Thoracic aorta (tissue), 2 donors: ENCODE data around the gene KRT10. TPM values are rescaled to one million over a fixed set of nuclear protein-coding genes. Genes with fewer than 3 reads are reported as not detected.

ENCODE experiments used
- ATAC-seq: fragments of 150-250 bp; one replicate; pipeline ENCODE4 v1.8.0; 2017; ENCODE audit warnings: low read depth; ENCODE audit not compliant: insufficient number of reproducible peaks, low FRiP score
- DNase-seq: peaks from one replicate; pipeline ENCODE4 v3.0.0-alpha.2; 2020; ENCODE audit warnings: low spot score
- H3K27ac ChIP-seq, 2 donors: fragments of 200-600 bp; sonication (generic); 1 replicate in 1 of 2; 2 replicates in 1 of 2; pipeline ENCODE4 v1.5.1; 2016; ENCODE audit warnings: mild to moderate bottlenecking in 2 of 2, moderate library complexity in 2 of 2
- H3K27me3 ChIP-seq: fragments of 200-600 bp; sonication (generic); replicated peaks from 2 replicates; pipeline ENCODE4 v1.6.0; 2016; ENCODE audit warnings: mild to moderate bottlenecking; ENCODE audit not compliant: insufficient read depth
- H3K36me3 ChIP-seq: fragments of 200-600 bp; sonication (generic); one replicate; pipeline ENCODE4 v1.5.1; 2016
- H3K4me1 ChIP-seq, 2 donors: fragments of 200-600 bp; sonication (generic); 1 replicate in 1 of 2; 2 replicates in 1 of 2; pipeline versions ENCODE4 v1.5.1 to v1.6.0; 2016; ENCODE audit warnings: low read depth in 2 of 2, mild to moderate bottlenecking in 1 of 2; ENCODE audit not compliant: control insufficient read depth in 1 of 2
- H3K4me3 ChIP-seq: fragments of 200-600 bp; sonication (generic); 2 replicates; pipeline ENCODE4 v1.5.1; 2016; ENCODE audit warnings: mild to moderate bottlenecking
- H3K9me3 ChIP-seq: fragments of 200-600 bp; sonication (generic); 2 replicates; pipeline ENCODE4 v1.5.1; 2016
- CTCF ChIP-seq: fragments of 200-600 bp; sonication (generic); IDR thresholded peaks from one replicate; pipeline ENCODE4 v1.5.1; 2019; ENCODE audit warnings: antibody characterized with exemption
- total RNA-seq, 2 donors: library from RNA; depleted of rRNA; stranded (reverse); fragments of >200 nt; gene quantifications; one replicate each; pipeline versions ENCODE4 v1.1.0 to v1.2.3, GENCODE V29; 2016

The KRT10 gene
- total RNA-seq, 2 donors from 2014 or later, result 2.3 to 13.5 TPM

- Histone ChIP-seq H3K36me3 (no peaks in the 10 kb centered on the region), H3K27ac (no peak overlapping the region), H3K27me3 (no peaks in the 10 kb centered on the region), H3K4me3 (no peak overlapping the region), H3K4me1 (no peaks in the 10 kb centered on the region), H3K9me3 (no peaks in the 10 kb centered on the region)
- ATAC-seq (no peak), DNase-seq (no peak)
- TF ChIP-seq CTCF, result no peak
These were observed 46.5 kb downstream of the KRT10 start for GRCh38 chr17:40775945-40776344.

- Histone ChIP-seq H3K27me3 (no peaks in the 10 kb centered on the region), H3K9me3 (no peaks in the 10 kb centered on the region), H3K27ac (no peak within 1 kb of the TSS), H3K4me1 (no peaks in the 10 kb centered on the region), H3K4me3 (no peak within 1 kb of the TSS), H3K36me3 (no peaks in the 10 kb centered on the region)
- DNase-seq (no peak), ATAC-seq (no peak)
- TF ChIP-seq CTCF, result no peak
These were observed 50.3 kb downstream of the KRT10 start, which contains the start of gene KRT26 for GRCh38 chr17:40772101-40772500. Gene KRT26, minus strand, starts transcription at chr17:40772201. Its CDS starts 88 bp downstream, at chr17:40772113.

Other genes starting within 250 kb of the KRT10 start
- gene SMARCE1, start 174.8 kb downstream of the KRT10 start, total RNA-seq, result 10 to 100 TPM; 55.9 to 84.3 TPM
- under 1 TPM; 0.63 to 0.81 TPM for gene KRT222, start 157.4 kb downstream of the KRT10 start, total RNA-seq
- gene KRT24, start 118.9 kb downstream of the KRT10 start, total RNA-seq, result not detected
- gene KRT25, start 67.3 kb downstream of the KRT10 start, total RNA-seq, result not detected
- gene KRT26, start 50.4 kb downstream of the KRT10 start, total RNA-seq, result not detected
- not detected for gene KRT27, start 40.1 kb downstream of the KRT10 start, total RNA-seq
- gene KRT28, start 22.7 kb downstream of the KRT10 start, total RNA-seq, result not detected
- not detected for gene KRT12, start 44.6 kb upstream of the KRT10 start, total RNA-seq
- gene KRT20, start 62.6 kb upstream of the KRT10 start, total RNA-seq, result 1 to 10 TPM in 1 of 2 donors, not detected in 1; 1.8 TPM
- under 1 TPM in 1 of 2 donors, not detected in 1; 0.54 TPM for gene KRT23, start 115.0 kb upstream of the KRT10 start, total RNA-seq
- gene KRT39, start 144.3 kb upstream of the KRT10 start, total RNA-seq, result not detected
- not detected for gene KRT40, start 161.7 kb upstream of the KRT10 start, total RNA-seq
- gene KRTAP3-3, start 171.6 kb upstream of the KRT10 start, total RNA-seq, result not detected
- gene KRTAP3-2, start 177.3 kb upstream of the KRT10 start, total RNA-seq, result not detected
- gene KRTAP3-1, start 186.5 kb upstream of the KRT10 start, total RNA-seq, result not detected
- not detected for gene KRTAP1-5, start 204.6 kb upstream of the KRT10 start, total RNA-seq
- not detected for gene KRTAP1-4, start 207.6 kb upstream of the KRT10 start, total RNA-seq
- not detected for gene KRTAP1-3, start 212.3 kb upstream of the KRT10 start, total RNA-seq
- not detected for gene KRTAP1-1, start 218.8 kb upstream of the KRT10 start, total RNA-seq
- not detected for gene KRTAP2-1, start 224.7 kb upstream of the KRT10 start, total RNA-seq
- not detected for gene KRTAP2-2, start 232.6 kb upstream of the KRT10 start, total RNA-seq
- gene KRTAP2-3, start 237.5 kb upstream of the KRT10 start, total RNA-seq, result not detected
- not detected for gene KRTAP2-4, start 243.3 kb upstream of the KRT10 start, total RNA-seq